HUES6 (cell line): ENCODE data around the gene PPP1R16B.

ENCODE experiments used
- H3K27ac ChIP-seq: 2 replicates; pipeline ENCODE4 v1.7.0; 2013; ENCODE audit warnings: low read depth, mild to moderate bottlenecking, low read length, inconsistent platforms
- H3K27me3 ChIP-seq: 2 replicates; pipeline ENCODE4 v1.6.1; 2013; ENCODE audit warnings: low read length; ENCODE audit not compliant: control insufficient read depth, insufficient read depth
- H3K36me3 ChIP-seq: 2 replicates; pipeline ENCODE4 v1.6.1; 2013; ENCODE audit warnings: low read length; ENCODE audit not compliant: control insufficient read depth, insufficient read depth
- H3K4me1 ChIP-seq: 2 replicates; pipeline ENCODE4 v1.6.1; 2013; ENCODE audit warnings: low read length; ENCODE audit not compliant: control insufficient read depth, insufficient read depth
- H3K4me3 ChIP-seq: 2 replicates; pipeline ENCODE4 v1.5.1; 2013; ENCODE audit warnings: low read depth, low read length
- H3K9ac ChIP-seq: one replicate; pipeline ENCODE4 v1.6.1; 2013; ENCODE audit warnings: mild to moderate bottlenecking, low read length
- H3K9me3 ChIP-seq: 2 replicates; pipeline ENCODE4 v1.6.1; 2013; ENCODE audit warnings: low read depth, low read length; ENCODE audit not compliant: control insufficient read depth, insufficient read depth

PPP1R16B gene

GRCh38 chr20:38926142-38926933, 120.8 kb downstream of the PPP1R16B start, which contains the start of gene FAM83D:
FAM83D (plus strand) TSS chr20:38926417; CDS start chr20:38926443, 26 bp downstream.
- H3K4me1 ChIP-seq: peaks cover 12% of the 10 kb centered on the region; the same call in 1 of the 2 replicates
- H3K27me3 ChIP-seq: no peaks in the 10 kb centered on the region
- H3K4me3 ChIP-seq: peak within 1 kb of the TSS; percentile 89
- H3K9ac ChIP-seq: peak within 1 kb of the TSS; percentile 88
- no peaks in the 10 kb centered on the region for H3K9me3 ChIP-seq
- H3K27ac ChIP-seq: peak within 1 kb of the TSS; percentile 85
- peaks cover 17% of the 10 kb centered on the region for H3K36me3 ChIP-seq

- Histone ChIP-seq H3K27me3 (no peaks in the 10 kb centered on the region), H3K9me3 (no peaks in the 10 kb centered on the region), H3K4me3 (peak overlapping the region; percentile 89), H3K9ac (peak overlapping the region; percentile 88), H3K36me3 (peaks cover 22% of the 10 kb centered on the region), H3K4me1 (peaks cover 12% of the 10 kb centered on the region; the same call in 1 of the 2 replicates), H3K27ac (peak overlapping the region; percentile 85; the same call in 1 of the 2 replicates)
Observed at GRCh38 chr20:38926934-38927616, 121.6 kb downstream of the PPP1R16B start.

- peak overlapping the region; percentile 14 for H3K9ac ChIP-seq
- no peaks in the 10 kb centered on the region for H3K9me3 ChIP-seq
- H3K27me3 ChIP-seq: no peaks in the 10 kb centered on the region
- H3K36me3 ChIP-seq: peaks cover 22% of the 10 kb centered on the region
- peaks cover 12% of the 10 kb centered on the region; the same call in 1 of the 2 replicates for H3K4me1 ChIP-seq
- no peak overlapping the region for H3K27ac ChIP-seq
- peak overlapping the region; percentile 89 for H3K4me3 ChIP-seq
Observed at GRCh38 chr20:38927902-38928578, 122.5 kb downstream of the PPP1R16B start.

GRCh38 chr20:38930242-38930569, 124.7 kb downstream of the PPP1R16B start:
- Histone ChIP-seq H3K9me3 (no peaks in the 10 kb centered on the region), H3K4me3 (no peak overlapping the region), H3K9ac (no peak overlapping the region), H3K27ac (no peak overlapping the region), H3K27me3 (no peaks in the 10 kb centered on the region), H3K4me1 (peaks cover 12% of the 10 kb centered on the region; the same call in 1 of the 2 replicates), H3K36me3 (peaks cover 22% of the 10 kb centered on the region)

- no peak overlapping the region for H3K4me3 ChIP-seq
- H3K27ac ChIP-seq: no peak overlapping the region
- peaks cover 34% of the 10 kb centered on the region for H3K36me3 ChIP-seq
- no peak overlapping the region for H3K9ac ChIP-seq
- no peaks in the 10 kb centered on the region for H3K27me3 ChIP-seq
- no peaks in the 10 kb centered on the region for H3K9me3 ChIP-seq
- H3K4me1 ChIP-seq: peaks cover 20% of the 10 kb centered on the region; the same call in 1 of the 2 replicates
Observed at GRCh38 chr20:38931984-38932383, 126.5 kb downstream of the PPP1R16B start.

- Histone ChIP-seq H3K27ac (no peak overlapping the region), H3K36me3 (peaks cover 39% of the 10 kb centered on the region), H3K9me3 (no peaks in the 10 kb centered on the region), H3K9ac (no peak overlapping the region), H3K27me3 (no peaks in the 10 kb centered on the region), H3K4me3 (no peak overlapping the region), H3K4me1 (peaks cover 23% of the 10 kb centered on the region; the same call in 1 of the 2 replicates)
Observed at GRCh38 chr20:38932457-38933120, 127.1 kb downstream of the PPP1R16B start.

GRCh38 chr20:38934530-38934929, 129.0 kb downstream of the PPP1R16B start:
- no peak overlapping the region for H3K9ac ChIP-seq
- no peaks in the 10 kb centered on the region for H3K9me3 ChIP-seq
- no peak overlapping the region for H3K27ac ChIP-seq
- H3K4me1 ChIP-seq: peaks cover 15% of the 10 kb centered on the region; the same call in 1 of the 2 replicates
- H3K4me3 ChIP-seq: no peak overlapping the region
- H3K36me3 ChIP-seq: peaks cover 48% of the 10 kb centered on the region
- no peaks in the 10 kb centered on the region for H3K27me3 ChIP-seq

- H3K27me3 ChIP-seq: no peaks in the 10 kb centered on the region
- peaks cover 48% of the 10 kb centered on the region for H3K36me3 ChIP-seq
- H3K4me1 ChIP-seq: peaks cover 12% of the 10 kb centered on the region; the same call in 1 of the 2 replicates
- H3K9ac ChIP-seq: no peak overlapping the region
- no peak overlapping the region for H3K4me3 ChIP-seq
- no peaks in the 10 kb centered on the region for H3K9me3 ChIP-seq
- H3K27ac ChIP-seq: no peak overlapping the region
Observed at GRCh38 chr20:38935285-38935684, 129.8 kb downstream of the PPP1R16B start.

- Histone ChIP-seq H3K36me3 (peaks cover 54% of the 10 kb centered on the region), H3K27ac (no peak overlapping the region), H3K27me3 (no peaks in the 10 kb centered on the region), H3K4me3 (no peak overlapping the region), H3K4me1 (peaks cover 12% of the 10 kb centered on the region; the same call in 1 of the 2 replicates), H3K9me3 (no peaks in the 10 kb centered on the region), H3K9ac (no peak overlapping the region)
Observed at GRCh38 chr20:38935967-38936407, 130.5 kb downstream of the PPP1R16B start.

- peaks cover 12% of the 10 kb centered on the region; the same call in 1 of the 2 replicates for H3K4me1 ChIP-seq
- no peak overlapping the region for H3K4me3 ChIP-seq
- no peaks in the 10 kb centered on the region for H3K9me3 ChIP-seq
- H3K36me3 ChIP-seq: peaks cover 55% of the 10 kb centered on the region
- H3K27me3 ChIP-seq: no peaks in the 10 kb centered on the region
- no peak overlapping the region for H3K27ac ChIP-seq
- H3K9ac ChIP-seq: no peak overlapping the region
Observed at GRCh38 chr20:38937000-38937399, 131.5 kb downstream of the PPP1R16B start.
